NCI-H187 (cell line): ENCODE measurements around the gene OBSCN.

Experiments
- DNase-seq, 2 experiments: peaks; one replicate each; lab custom pipeline; 2025; lab: John Stamatoyannopoulos, UW

OBSCN gene

DNA sequence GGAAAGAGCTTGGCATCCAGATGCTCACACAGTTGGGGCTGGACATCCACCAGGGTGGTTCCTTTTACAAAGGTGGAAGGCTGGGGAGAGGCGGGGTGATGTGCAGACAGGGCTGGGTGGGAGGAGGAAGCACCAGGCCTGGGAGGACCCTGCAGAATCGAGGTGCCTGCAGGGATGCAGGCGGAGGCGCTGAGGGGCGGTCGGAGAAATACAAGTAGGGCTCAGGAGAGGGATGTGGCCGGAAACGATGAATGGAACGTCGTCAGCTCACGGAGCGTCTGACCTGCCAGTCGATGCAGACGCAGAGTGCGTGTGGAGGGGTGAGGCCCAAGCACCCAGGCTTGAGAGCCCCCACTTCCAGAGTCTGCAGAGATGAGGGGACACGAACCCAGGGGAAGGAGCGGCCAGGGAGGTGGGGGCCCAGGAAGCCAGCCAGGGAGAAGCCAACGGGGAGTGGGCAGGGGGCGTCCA lies 135.4 kb downstream of the OBSCN start:
- DNase-seq, result no peak

- DNase-seq, result no peak
Measured at GRCh38 chr1:228344631-228345072, 136.8 kb downstream of the OBSCN start.

DNA sequence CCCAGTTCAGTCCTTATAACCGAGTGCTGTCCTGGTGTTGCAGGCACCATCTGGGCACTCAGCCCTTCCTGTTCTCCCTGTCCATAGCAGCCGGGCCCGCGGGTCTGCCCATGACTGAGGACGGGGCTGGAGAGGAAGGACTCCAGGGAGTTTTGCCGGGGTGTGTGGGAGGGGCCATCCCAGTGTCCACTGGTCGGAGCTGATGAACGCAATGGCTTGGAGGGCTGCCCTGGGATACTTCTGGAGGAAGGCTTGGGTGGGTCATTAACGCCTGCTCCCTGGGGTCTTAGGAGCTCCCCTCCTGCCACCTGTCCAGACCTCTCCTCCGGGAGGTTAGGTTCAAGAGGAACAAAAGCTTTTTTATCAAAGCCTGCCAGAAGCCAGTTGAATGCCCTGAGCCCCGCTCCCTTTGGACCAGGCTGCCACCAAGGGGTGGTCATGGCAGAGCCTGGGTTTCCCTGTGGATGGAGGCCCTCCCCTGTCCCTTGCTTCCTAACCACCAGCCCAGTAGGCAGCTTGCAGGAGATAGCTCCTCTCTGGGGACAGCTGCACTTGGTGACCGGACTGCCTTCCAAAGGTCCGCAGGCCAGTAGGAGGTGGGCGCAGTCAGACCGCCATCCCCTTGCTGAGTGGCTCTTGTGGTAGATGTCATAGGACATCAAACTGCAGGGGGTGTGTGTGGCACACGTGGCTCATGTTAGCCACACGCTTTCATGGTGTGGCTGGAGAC lies 137.5 kb downstream of the OBSCN start:
- no peak for DNase-seq

- no peak for DNase-seq
Measured at GRCh38 chr1:228346731-228347130, 138.9 kb downstream of the OBSCN start.

DNA sequence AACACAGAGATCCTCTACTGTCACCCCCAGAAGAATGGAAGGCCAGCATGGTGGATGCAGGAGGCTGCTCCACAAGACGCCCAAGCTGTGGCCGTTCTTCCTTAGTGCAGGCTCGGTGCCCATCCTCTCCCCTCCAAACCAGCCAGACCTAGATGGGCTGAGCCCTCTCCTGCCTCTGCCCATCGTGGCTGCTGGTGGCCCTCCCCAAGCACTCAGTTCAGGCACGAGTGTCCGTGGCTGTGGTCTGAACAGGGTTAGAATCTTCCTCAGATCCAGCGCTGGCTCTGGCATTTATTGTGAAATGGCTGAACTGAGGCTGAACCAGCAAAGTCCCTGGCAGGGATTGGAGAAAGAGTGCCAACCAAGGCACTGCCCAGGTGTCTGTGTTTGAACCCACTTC lies 139.3 kb downstream of the OBSCN start:
- DNase-seq, result no peak

GRCh38 chr1:228348708-228349467 lies 141.0 kb downstream of the OBSCN start:
- no peak for DNase-seq

DNA sequence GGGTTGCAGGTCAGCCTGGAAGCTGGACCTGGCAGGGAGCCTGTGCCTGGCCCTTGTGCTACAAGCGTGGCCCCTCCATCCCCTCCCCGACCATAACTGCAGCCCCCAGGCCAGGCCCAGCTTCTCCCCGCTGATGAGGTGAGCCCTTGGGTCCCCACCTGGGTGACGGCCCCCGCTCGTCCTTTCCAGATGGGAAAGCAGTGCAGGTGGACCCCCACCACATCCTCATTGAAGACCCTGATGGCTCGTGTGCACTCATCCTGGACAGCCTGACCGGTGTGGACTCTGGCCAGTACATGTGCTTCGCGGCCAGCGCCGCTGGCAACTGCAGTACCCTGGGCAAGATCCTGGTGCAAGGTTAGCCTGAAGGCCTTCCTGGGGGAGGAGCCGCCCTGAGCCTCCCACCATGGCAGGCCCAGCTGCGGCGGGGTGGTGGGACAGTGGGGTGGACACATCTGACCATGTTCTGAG lies 141.9 kb downstream of the OBSCN start:
- DNase-seq, result no peak

GRCh38 chr1:228350179-228350742 lies 142.4 kb downstream of the OBSCN start:
- no peak for DNase-seq

DNA sequence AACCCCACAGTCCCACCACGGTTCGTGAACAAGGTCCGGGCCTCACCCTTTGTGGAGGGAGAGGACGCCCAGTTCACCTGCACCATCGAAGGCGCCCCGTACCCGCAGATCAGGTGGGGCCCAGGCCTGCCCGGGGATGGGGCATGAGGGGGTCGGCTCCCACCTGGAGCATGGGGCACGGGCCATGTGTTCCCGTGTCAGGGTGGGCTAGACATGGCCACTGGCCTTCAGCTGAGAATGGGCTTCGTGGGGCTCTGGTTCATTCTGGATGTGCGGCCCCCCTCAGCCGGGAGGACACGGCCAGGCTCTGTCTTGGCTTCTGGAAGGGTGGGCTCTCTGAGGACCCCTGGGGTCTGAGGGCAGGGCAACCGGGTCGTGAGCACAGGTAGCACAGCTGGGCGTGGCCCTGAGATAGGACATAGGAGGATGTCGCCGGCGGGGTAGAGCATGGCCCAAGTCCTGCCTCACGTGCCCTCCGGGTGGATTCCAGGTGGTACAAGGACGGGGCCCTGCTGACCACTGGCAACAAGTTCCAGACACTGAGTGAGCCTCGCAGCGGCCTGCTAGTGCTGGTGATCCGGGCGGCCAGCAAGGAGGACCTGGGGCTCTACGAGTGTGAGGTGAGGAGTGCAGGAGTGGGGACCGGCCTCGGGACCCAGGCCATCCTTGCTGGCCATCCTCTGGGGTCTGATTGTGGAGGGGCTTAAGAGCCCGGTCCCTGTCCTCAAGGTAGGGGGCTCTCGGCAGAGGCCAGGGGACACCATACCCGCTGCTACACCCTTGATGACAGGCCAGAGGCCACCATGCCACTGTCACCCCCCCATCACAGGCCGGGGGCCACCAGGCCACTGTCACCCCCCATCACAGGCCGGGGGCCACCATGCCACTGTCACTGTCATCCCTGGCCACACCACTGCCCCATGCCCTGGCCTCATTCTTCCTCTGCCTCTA lies 143.3 kb downstream of the OBSCN start:
- DNase-seq, result no peak

DNA sequence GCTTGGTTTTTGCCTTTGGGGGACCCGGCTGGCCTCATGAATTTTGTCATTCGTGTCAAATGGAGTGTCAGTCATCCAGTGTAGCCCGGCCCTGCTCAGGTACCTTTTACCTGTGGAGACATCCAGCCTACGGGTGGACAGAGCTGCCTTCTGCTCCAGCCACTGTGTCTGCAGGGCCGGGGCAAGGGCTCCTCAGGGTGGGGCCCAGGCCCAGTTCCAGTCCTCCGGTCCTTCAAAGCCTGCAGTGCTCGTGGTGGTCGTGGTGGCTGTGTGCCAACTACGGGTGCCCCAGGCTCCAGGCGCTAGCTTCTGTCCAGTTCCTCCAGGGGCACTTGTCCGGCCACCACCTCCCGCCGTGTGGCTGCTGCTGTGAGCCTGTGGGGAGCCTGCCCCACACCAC lies 144.0 kb downstream of the OBSCN start:
- no peak for DNase-seq

GRCh38 chr1:228352677-228353481 lies 145.0 kb downstream of the OBSCN start:
- DNase-seq, result no peak

DNA sequence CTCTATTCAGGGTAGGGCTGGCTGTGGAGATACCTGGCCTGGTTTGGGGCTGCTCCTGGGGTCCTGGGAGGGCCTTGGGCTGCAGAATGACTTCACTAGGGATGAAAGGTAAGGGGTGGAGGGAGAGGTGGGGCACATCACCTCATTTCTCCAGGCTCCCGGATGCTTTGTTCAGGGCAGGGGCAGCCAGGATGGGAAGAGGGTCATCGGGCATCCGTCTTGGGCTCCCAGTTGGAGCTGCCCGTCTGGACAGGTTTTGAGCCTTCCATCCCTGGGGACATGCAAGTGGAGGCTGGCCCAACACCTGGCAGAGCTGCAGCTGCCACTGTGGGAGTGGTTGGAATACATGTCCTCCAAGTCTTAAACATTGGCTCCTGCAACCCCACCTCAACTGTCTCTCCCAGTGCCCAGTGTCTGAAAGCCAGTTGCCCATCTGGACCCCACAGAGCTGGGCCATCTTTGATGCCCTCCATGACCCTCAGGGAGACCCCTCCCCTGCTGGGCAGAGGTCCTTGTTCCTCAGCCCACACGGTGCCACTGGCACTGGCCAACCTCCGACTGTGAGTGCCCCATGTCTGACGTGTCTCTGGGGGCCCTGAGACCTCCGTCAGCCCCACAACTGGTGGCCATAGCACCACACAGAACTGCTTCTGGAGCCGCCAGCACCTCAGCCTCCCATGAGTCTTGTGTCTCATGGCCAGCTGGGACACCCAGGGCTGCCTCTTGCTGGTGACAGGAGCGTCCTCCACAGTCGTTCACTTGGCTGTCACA lies 145.9 kb downstream of the OBSCN start:
- no peak for DNase-seq

DNA sequence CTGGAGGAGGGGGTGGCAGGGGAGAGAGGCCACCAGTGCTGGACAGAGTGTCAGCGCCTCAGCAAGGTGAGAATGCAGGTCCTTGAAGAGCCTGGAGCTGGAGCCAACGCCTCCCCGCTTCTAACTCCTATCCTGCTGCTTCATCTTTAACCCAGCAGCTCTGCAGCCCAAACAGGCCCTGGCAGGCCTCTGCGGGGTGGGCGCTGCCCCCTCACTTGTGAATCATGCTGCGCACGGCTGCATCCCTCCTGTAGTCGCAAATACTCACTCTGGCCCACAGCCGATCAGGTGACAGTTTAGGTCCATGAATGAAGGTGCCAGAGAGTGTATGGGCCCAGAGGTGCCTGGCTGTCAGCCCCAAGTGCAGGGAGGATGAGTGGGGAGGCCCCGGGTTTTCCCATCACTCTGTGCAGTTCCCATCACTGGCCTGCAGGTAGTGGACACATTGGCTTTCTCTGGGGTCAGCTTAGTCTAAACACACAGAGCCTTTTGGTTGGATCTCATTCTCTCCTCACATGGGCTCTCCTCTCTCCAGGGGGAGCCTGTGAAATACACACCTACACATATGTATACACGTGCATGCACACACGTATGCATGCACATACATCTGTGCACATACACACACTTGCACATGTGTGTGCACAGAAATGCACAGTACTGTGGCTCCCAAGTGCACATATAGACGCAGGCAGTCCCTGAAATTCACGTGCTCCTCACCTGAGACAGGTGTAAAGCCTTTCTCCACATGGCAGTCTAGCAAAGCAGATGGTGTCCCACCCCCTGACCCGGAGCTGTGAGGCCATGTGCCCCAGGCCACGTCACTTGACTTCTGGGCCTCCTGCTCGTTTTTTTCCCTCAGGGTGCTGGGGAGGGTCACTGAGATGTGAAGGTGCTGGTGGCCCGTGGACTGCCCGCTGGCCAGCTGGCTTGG lies 146.8 kb downstream of the OBSCN start:
- no peak for DNase-seq

- DNase-seq, result no peak
Measured at GRCh38 chr1:228356897-228357680, 149.2 kb downstream of the OBSCN start.

GRCh38 chr1:228358039-228358763 lies 150.4 kb downstream of the OBSCN start:
- DNase-seq, result no peak

GRCh38 chr1:228358764-228359612 lies 151.1 kb downstream of the OBSCN start:
- no peak for DNase-seq
